Pancreas (tissue), 10 donors: ENCODE results near the gene TNFRSF14. TPM values are rescaled to one million over a fixed set of nuclear protein-coding genes. Genes with fewer than 3 reads are reported as not detected.
A peak's percentile ranks its signal among the peaks of the same experiment; 100 is the strongest.

Source experiments
- ATAC-seq, 4 donors: fragments of 200-7000 bp; cut with Tn5 transposase; one replicate each; pipeline versions ENCODE4 v1.8.0 to v1.9.1; 2020; ENCODE audit warnings: mild to moderate bottlenecking in 4 of 4, moderate library complexity in 4 of 4
- DNase-seq, 6 donors: peaks; one replicate each; pipeline ENCODE4 v3.0.0-alpha.2; 2020
- FAIRE-seq: peaks from 2 replicates; lab custom pipeline; 2012; peaks lifted over from hg19 to GRCh38; lab: Jason Lieb, UNC
- H3K27ac ChIP-seq, 4 donors: fragments of 200-600 bp; sonication (generic); 1 replicate in 3 of 4; 2 replicates in 1 of 4; pipeline versions ENCODE4 v1.5.0 to v1.8.0; 2020
- H3K27me3 ChIP-seq, 4 donors: fragments of 200-600 bp; one replicate each; pipeline ENCODE4 v1.8.0; 2021
- H3K36me3 ChIP-seq, 3 donors: fragments of 200-600 bp; sonication (generic) in 1 of 3; one replicate each; pipeline versions ENCODE4 v1.5.0 to v1.8.0; 2020 to 2021
- H3K4me1 ChIP-seq, 3 donors: fragments of 200-600 bp; one replicate each; pipeline ENCODE4 v1.8.0; 2021
- H3K4me3 ChIP-seq, 4 donors: fragments of 200-600 bp; sonication (generic) in 2 of 4; one replicate each; pipeline versions ENCODE4 v1.5.0 to v1.8.0; 2020 to 2021
- H3K9me3 ChIP-seq, 4 donors: fragments of 200-600 bp; one replicate each; pipeline ENCODE4 v1.8.0; 2021
- CTCF ChIP-seq, 4 donors: fragments of 200-600 bp; sonication (generic) in 3 of 4; IDR thresholded peaks; one replicate each; pipeline versions ENCODE4 v1.5.0 to v1.8.0; 2021; ENCODE audit warnings: antibody characterized with exemption in 4 of 4
- WGBS, 2 donors: extraction: QIAGEN DNeasy Blood & Tissue Kit; methylation state at CpG; one replicate each; pipeline ENCODE4 v1.1.7; 2013; 5-methylcytosine and 5-hydroxymethylcytosine counted together
- intact Hi-C, 3 donors: fragments of 100-400 bp; cut with DNase I; formaldehyde crosslinking; loops; one replicate each; pipeline versions ENCODE4 v1.11.1 to v1.14.2; 2022
- polyA plus RNA-seq, 2 donors: library from polyadenylated mRNA; stranded (reverse); fragments of 200-250 nt; gene quantifications; one replicate each; pipeline ENCODE4 v1.2.3, GENCODE V29; 2013
- total RNA-seq, 6 donors: library from RNA; stranded (reverse); fragmentation: NEBNext Ultra II Directional in 4 of 6; extraction: Animal tissue kit (Norgen Biotek cat#: 25700) in 4 of 6; gene quantifications; one replicate each; pipeline versions ENCODE4 v1.2.1 to v1.2.4, GENCODE V29; 2021 to 2023
- donor health status: healthy with polysubstance abuse.
- donor health status: DM: no; HTN: no; CAD: no; lungs with moderate emphysema.
- donor health status: DM: no; HTN: no; CAD: no.
- donor health status: control.
- donor health status: control.
- donor health status: Bipolar disorder and iron deficiency.
- donor health status: DM: yes; HTN: yes; CAD: no.
- donor health status: DM: no; HTN: no; CAD: no.
- donor health status: DM: no; HTN: no; CAD: no.
- donor health status: DM: yes; HTN: yes; CAD: no.

The TNFRSF14 gene
- total and polyA plus RNA-seq, 8 donors = 10.3 to 124 (median 24.9) TPM

- FAIRE-seq = no peak
- Histone ChIP-seq H3K36me3 (no peaks in the 10 kb centered on the region), H3K9me3 (no peaks in the 10 kb centered on the region), H3K4me3 (no peak overlapping the region), H3K27me3 (peaks cover 0 to 3% (median 0%) of the 10 kb centered on the region in 4 donors), H3K27ac (no peak overlapping the region), H3K4me1 (peaks cover 12 to 15% (median 15%) of the 10 kb centered on the region in 3 donors)
- WGBS, 2 donors = 53 to 55% methylated on average over 7 of the region's 7 CpGs
- no peak for ATAC-seq
- intact Hi-C loops = no loop called here
- DNase-seq = no peak
- TF ChIP-seq CTCF (IDR thresholded peaks at IDR 0.05) = no peak
Observed at GRCh38 chr1:2534315-2534686, 21.9 kb upstream of the TNFRSF14 start.

GRCh38 chr1:2534687-2535441 lies 21.3 kb upstream of the TNFRSF14 start:
- TF ChIP-seq CTCF (IDR thresholded peaks at IDR 0.05) = no peak
- Histone ChIP-seq H3K9me3 (no peaks in the 10 kb centered on the region), H3K27ac (no peak overlapping the region), H3K36me3 (no peaks in the 10 kb centered on the region), H3K4me3 (no peak overlapping the region), H3K27me3 (peaks cover 0 to 3% (median 0%) of the 10 kb centered on the region in 4 donors), H3K4me1 (peaks cover 11 to 13% (median 12%) of the 10 kb centered on the region in 3 donors)
- intact Hi-C loops = no loop called here
- FAIRE-seq = no peak
- 43 to 45% methylated on average over 18 of the region's 18 CpGs for WGBS, 2 donors
- peak in 1 of 4 donors; percentile 8 for ATAC-seq
- DNase-seq = no peak

GRCh38 chr1:2535455-2535854 lies 20.7 kb upstream of the TNFRSF14 start:
- Histone ChIP-seq H3K4me3 (no peak overlapping the region), H3K27ac (no peak overlapping the region), H3K4me1 (peaks cover 6 to 8% (median 6%) of the 10 kb centered on the region in 3 donors), H3K36me3 (no peaks in the 10 kb centered on the region), H3K27me3 (peaks cover 0 to under 1% (median 0%) of the 10 kb centered on the region in 4 donors), H3K9me3 (no peaks in the 10 kb centered on the region)
- DNase-seq (no peak), FAIRE-seq (no peak), ATAC-seq (no peak)
- 45 to 47% methylated on average over 27 of the region's 27 CpGs for WGBS, 2 donors
- TF ChIP-seq CTCF (IDR thresholded peaks at IDR 0.05) = no peak
- intact Hi-C loops = no loop called here

- no peak for TF ChIP-seq CTCF (IDR thresholded peaks at IDR 0.05)
- Histone ChIP-seq H3K4me1 (peaks cover under 1 to 3% (median 1%) of the 10 kb centered on the region in 3 donors), H3K27me3 (no peaks in the 10 kb centered on the region), H3K27ac (no peak overlapping the region), H3K36me3 (no peaks in the 10 kb centered on the region), H3K9me3 (no peaks in the 10 kb centered on the region), H3K4me3 (no peak overlapping the region)
- ATAC-seq (no peak), FAIRE-seq (no peak), DNase-seq (no peak)
- 74 to 82% methylated on average over 9 of the region's 9 CpGs for WGBS, 2 donors
- intact Hi-C loops = no loop called here
Observed at GRCh38 chr1:2535981-2536380, 20.2 kb upstream of the TNFRSF14 start.

GRCh38 chr1:2537784-2538115 lies 18.4 kb upstream of the TNFRSF14 start:
- no peaks in the 10 kb centered on the region for H3K27me3 ChIP-seq
- H3K4me1 ChIP-seq = no peaks in the 10 kb centered on the region
- no peaks in the 10 kb centered on the region for H3K36me3 ChIP-seq
- DNase-seq (no peak), ATAC-seq (no peak), FAIRE-seq (no peak)
- 73% methylated on average over 9 of the region's 9 CpGs for WGBS, 2 donors
- H3K9me3 ChIP-seq = no peaks in the 10 kb centered on the region
- no peak overlapping the region for H3K27ac ChIP-seq
- no peak overlapping the region for H3K4me3 ChIP-seq
- no peak for TF ChIP-seq CTCF (IDR thresholded peaks at IDR 0.05)
- intact Hi-C loops = no loop called here
